Hepatocyte (in vitro differentiated cells): Measurements from ENCODE around the gene KIFC3. TPM values are rescaled to one million over a fixed set of nuclear protein-coding genes. Genes with fewer than 3 reads are reported as not detected.

Experiments used
- DNase-seq: peaks from one replicate; pipeline ENCODE4 v3.0.0-alpha.2; 2016; ENCODE audit warnings: low spot score
- H2AFZ ChIP-seq: fragments of 200-600 bp; sonication (generic); 2 replicates; pipeline ENCODE4 v1.6.0; 2016; ENCODE audit warnings: antibody characterized with exemption, mild to moderate bottlenecking
- H3K27ac ChIP-seq: fragments of 200-600 bp; sonication (generic); 2 replicates; pipeline ENCODE4 v1.5.1; 2016; ENCODE audit warnings: mild to moderate bottlenecking
- H3K27me3 ChIP-seq: fragments of 200-600 bp; sonication (generic); 2 replicates; pipeline ENCODE4 v1.6.1; 2016
- H3K36me3 ChIP-seq: fragments of 200-600 bp; sonication (generic); replicated peaks from 2 replicates; pipeline ENCODE4 v1.5.1; 2016; ENCODE audit warnings: low read depth; ENCODE audit not compliant: insufficient read depth
- H3K4me1 ChIP-seq: fragments of 200-600 bp; sonication (generic); 2 replicates; pipeline ENCODE4 v1.5.1; 2016; ENCODE audit warnings: mild to moderate bottlenecking, moderate library complexity; ENCODE audit not compliant: insufficient read depth
- H3K4me2 ChIP-seq: fragments of 200-600 bp; sonication (generic); 2 replicates; pipeline ENCODE4 v1.6.0; 2016
- H3K4me3 ChIP-seq: fragments of 200-600 bp; sonication (generic); 2 replicates; pipeline ENCODE4 v1.5.1; 2016; ENCODE audit warnings: mild to moderate bottlenecking
- H3K79me2 ChIP-seq: fragments of 200-600 bp; sonication (generic); 2 replicates; pipeline ENCODE4 v1.6.0; 2017; ENCODE audit warnings: mild to moderate bottlenecking
- H3K9me2 ChIP-seq: fragments of 200-600 bp; sonication (generic); replicated peaks from 2 replicates; pipeline ENCODE4 v1.6.0; 2017; ENCODE audit warnings: mild to moderate bottlenecking; ENCODE audit not compliant: insufficient read depth
- H3K9me3 ChIP-seq: fragments of 200-600 bp; sonication (generic); 2 replicates; pipeline ENCODE4 v1.5.1; 2016; ENCODE audit warnings: low read depth, mild to moderate bottlenecking
- H4K20me1 ChIP-seq: fragments of 200-600 bp; sonication (generic); 2 replicates; pipeline ENCODE4 v1.6.0; 2016; ENCODE audit warnings: mild to moderate bottlenecking; ENCODE audit not compliant: insufficient read depth, poor library complexity, severe bottlenecking
- EZH2 ChIP-seq: fragments of 200-600 bp; sonication (generic); IDR thresholded peaks from 2 replicates; pipeline ENCODE4 v1.6.1; 2016; ENCODE audit warnings: antibody characterized with exemption, mild to moderate bottlenecking, borderline replicate concordance
- EZH2phosphoT487 ChIP-seq: fragments of 200-600 bp; sonication (generic); IDR thresholded peaks from one replicate; pipeline ENCODE4 v1.6.1; 2018; ENCODE audit warnings: antibody characterized with exemption, mild to moderate bottlenecking, low read depth, moderate library complexity; ENCODE audit not compliant: unreplicated experiment, severe bottlenecking
- WGBS: methylation state at CpG from one replicate; pipeline ENCODE4 v1.1.6; 2016; ENCODE audit warnings: low lambda C conversion rate; ENCODE audit errors: missing lambda C conversion rate; 5-methylcytosine and 5-hydroxymethylcytosine counted together
- polyA plus RNA-seq: library from polyadenylated mRNA; unstranded; fragments of >200 nt; fragmentation: Nextera tagmentation; extraction: Ambion mirVana; gene quantifications from 2 replicates; pipeline ENCODE4 v1.2.1, GENCODE V29; 2016
- total RNA-seq: library from RNA; depleted of rRNA; stranded (reverse); fragments of >200 nt; gene quantifications from 2 replicates; pipeline ENCODE4 v1.2.3, GENCODE V29; 2014
- TF ChIP-seq, protein P1 (sequence below): fragments of 200-600 bp; sonication (generic); IDR thresholded peaks from 2 replicates; pipeline ENCODE4 v1.5.1; 2016; ENCODE audit warnings: antibody characterized with exemption, mild to moderate bottlenecking; ENCODE audit not compliant: poor library complexity

The KIFC3 gene
- total and polyA plus RNA-seq, 2 experiments from 2014 or later: 49.7 to 55.3 TPM

DNA sequence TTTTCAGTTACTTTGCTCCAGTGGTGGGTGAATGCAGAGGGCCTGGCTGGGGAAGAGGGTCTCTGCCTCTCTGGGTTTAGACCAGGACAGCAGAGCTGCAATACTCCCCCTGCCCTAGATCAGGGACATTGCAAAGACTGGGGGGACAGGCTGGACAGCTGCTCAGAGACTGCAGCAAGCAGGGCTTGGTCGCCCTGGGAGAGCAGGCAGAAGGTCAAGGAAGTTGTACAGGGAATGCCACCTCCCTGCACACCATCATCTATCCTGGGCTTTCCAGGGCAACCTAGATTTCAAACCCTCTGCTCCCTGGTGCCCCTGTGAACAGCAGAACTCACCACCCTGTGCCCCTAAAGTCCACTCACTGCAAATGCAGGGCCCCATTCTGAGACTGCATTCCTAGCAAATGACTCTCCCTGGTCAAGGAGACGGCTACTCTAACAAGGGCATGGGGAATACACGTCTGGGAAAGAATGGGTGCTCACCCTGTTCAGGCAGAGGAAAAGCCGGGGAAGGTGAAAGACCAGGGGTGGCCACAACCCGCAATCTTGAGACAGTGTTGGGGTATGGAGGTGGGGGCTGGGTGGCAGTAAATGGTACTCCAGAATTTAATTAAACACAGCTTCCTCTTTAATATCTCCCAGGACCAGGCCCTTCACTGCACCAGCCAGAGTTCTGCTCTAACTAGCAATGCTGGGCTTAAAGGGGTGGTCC is 1.0 kb downstream of the KIFC3 start:
- TF ChIP-seq, protein P1, sequence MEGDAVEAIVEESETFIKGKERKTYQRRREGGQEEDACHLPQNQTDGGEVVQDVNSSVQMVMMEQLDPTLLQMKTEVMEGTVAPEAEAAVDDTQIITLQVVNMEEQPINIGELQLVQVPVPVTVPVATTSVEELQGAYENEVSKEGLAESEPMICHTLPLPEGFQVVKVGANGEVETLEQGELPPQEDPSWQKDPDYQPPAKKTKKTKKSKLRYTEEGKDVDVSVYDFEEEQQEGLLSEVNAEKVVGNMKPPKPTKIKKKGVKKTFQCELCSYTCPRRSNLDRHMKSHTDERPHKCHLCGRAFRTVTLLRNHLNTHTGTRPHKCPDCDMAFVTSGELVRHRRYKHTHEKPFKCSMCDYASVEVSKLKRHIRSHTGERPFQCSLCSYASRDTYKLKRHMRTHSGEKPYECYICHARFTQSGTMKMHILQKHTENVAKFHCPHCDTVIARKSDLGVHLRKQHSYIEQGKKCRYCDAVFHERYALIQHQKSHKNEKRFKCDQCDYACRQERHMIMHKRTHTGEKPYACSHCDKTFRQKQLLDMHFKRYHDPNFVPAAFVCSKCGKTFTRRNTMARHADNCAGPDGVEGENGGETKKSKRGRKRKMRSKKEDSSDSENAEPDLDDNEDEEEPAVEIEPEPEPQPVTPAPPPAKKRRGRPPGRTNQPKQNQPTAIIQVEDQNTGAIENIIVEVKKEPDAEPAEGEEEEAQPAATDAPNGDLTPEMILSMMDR: no peak
- TF ChIP-seq EZH2: no peak
- TF ChIP-seq EZH2phosphoT487: no peak
- WGBS: 19% methylated on average over 5 of the region's 5 CpGs
- DNase-seq: peak; percentile 67
- H3K27ac ChIP-seq: peak overlapping the region; percentile 96
- no peak overlapping the region for H2AFZ ChIP-seq
- peaks cover 67% of the 10 kb centered on the region for H3K4me1 ChIP-seq
- H3K36me3 ChIP-seq: no peaks in the 10 kb centered on the region
- H3K4me2 ChIP-seq: peak overlapping the region; percentile 90
- peak overlapping the region; percentile 57 for H3K4me3 ChIP-seq
- H3K9me3 ChIP-seq: no peaks in the 10 kb centered on the region
- H3K9me2 ChIP-seq: no peaks in the 10 kb centered on the region
- peaks cover 42% of the 10 kb centered on the region for H3K79me2 ChIP-seq
- H3K27me3 ChIP-seq: no peaks in the 10 kb centered on the region
- no peaks in the 10 kb centered on the region for H4K20me1 ChIP-seq

DNA sequence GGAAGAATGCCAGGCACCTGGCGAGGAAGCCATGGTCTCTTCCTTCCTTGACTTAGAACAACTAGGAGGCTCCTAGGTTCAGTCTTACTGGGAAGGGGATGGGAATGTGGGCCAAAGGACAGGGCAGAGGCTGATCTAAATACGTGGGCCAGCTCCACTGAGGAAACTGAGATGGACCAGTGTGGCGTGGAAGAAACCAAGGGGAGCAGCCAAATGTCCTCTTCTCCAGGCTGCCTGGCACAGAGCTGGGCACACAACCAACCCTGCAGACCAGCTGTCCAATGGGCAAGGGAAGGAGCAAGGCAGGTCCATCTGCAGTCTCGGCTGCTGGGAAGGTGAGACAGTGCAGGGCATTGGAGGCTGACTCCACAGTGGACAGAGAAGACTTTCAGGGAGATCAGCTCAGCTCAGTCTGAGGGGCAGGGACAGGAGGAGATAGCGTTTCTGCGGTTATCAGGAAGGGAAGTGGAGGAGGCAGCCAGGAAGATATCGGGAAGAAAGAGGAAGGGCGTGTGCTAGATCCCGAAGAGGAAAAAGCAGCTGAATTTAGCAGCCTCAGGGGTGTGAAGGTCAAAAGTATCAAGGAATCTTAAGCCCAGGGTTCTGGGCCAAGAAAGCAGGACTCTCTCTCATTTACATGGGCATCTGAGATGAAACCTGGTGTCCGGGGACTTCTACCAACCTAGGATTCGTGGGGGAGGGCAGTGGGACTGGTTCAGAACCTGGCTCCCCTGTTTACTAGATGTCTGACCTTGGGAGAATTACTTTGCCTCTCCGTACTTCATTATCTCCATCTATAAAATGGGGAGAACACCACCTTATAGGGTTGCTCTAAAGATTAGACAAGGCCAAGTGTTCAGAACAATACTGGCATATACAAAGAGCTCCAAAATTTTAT is 1.8 kb downstream of the KIFC3 start:
- no peaks in the 10 kb centered on the region for H3K27me3 ChIP-seq
- no peaks in the 10 kb centered on the region for H4K20me1 ChIP-seq
- peak overlapping the region; percentile 96 for H3K27ac ChIP-seq
- H2AFZ ChIP-seq: no peak overlapping the region
- no peaks in the 10 kb centered on the region for H3K9me2 ChIP-seq
- H3K36me3 ChIP-seq: no peaks in the 10 kb centered on the region
- 62% methylated on average over 12 of the region's 12 CpGs for WGBS
- no peak for TF ChIP-seq EZH2phosphoT487
- TF ChIP-seq, protein P1: no peak
- TF ChIP-seq EZH2: no peak
- no peak for DNase-seq
- peaks cover 71% of the 10 kb centered on the region for H3K4me1 ChIP-seq
- H3K4me3 ChIP-seq: no peak overlapping the region
- peak overlapping the region; percentile 90 for H3K4me2 ChIP-seq
- H3K79me2 ChIP-seq: peaks cover 50% of the 10 kb centered on the region
- H3K9me3 ChIP-seq: no peaks in the 10 kb centered on the region

DNA sequence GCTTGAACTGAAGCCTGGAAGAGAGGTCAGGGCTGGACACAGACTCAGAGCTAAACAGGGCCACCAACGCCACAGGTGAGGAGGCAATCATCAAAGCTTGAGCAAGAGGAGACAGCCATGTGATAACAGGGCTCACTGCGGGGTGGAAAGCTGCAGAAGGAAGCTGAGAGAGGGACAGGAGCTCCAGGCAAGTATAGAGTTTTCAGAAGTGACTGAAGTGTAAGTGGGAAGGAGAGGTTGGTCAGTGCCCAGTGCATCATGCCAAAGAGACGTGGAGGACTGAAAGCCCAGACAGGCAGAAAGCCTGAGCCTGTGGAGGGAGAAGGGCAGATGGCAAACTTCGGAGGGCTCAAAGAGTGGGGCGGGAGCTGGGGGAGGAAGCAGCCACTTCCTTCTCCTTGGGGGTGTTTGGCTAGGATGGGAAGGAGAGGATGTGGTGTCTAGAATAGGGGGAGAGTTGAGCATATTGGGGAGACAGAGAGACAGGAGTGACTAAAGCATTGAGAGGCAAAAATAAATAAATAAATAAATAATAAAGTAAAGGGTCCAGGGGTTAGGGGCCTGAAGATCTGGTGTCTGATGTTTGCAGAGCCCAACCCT is 2.6 kb downstream of the KIFC3 start:
- H3K4me3 ChIP-seq: no peak overlapping the region
- H3K4me2 ChIP-seq: peak overlapping the region; percentile 90
- peak overlapping the region; percentile 2 for H3K27ac ChIP-seq
- H3K9me2 ChIP-seq: no peaks in the 10 kb centered on the region
- H3K9me3 ChIP-seq: no peaks in the 10 kb centered on the region
- TF ChIP-seq, protein P1: no peak
- TF ChIP-seq EZH2phosphoT487: no peak
- TF ChIP-seq EZH2: no peak
- H3K79me2 ChIP-seq: peaks cover 56% of the 10 kb centered on the region
- H2AFZ ChIP-seq: no peak overlapping the region
- no peaks in the 10 kb centered on the region for H3K36me3 ChIP-seq
- H3K27me3 ChIP-seq: no peaks in the 10 kb centered on the region
- H4K20me1 ChIP-seq: no peaks in the 10 kb centered on the region
- DNase-seq: peak; percentile 56
- H3K4me1 ChIP-seq: peaks cover 71% of the 10 kb centered on the region
- WGBS: 63% methylated on average over 5 of the region's 5 CpGs
